OCI-LY3 (cell line): ENCODE data around the gene ADAMTS10.

Source experiments
- H2AFZ ChIP-seq: fragments of 200-600, 300-600 bp; shearing (Covaris generic); 2 replicates; pipeline ENCODE4 v1.6.0; 2014; ENCODE audit warnings: antibody characterized with exemption, low read depth, low read length
- H3K27ac ChIP-seq: fragments of 200-600, 300-600 bp; sonication (generic); 2 replicates; pipeline ENCODE4 v1.5.1; 2014; ENCODE audit warnings: mild to moderate bottlenecking, low read length, moderate library complexity, mixed read lengths
- H3K27me3 ChIP-seq: fragments of 200-600, 300-600 bp; sonication (generic); 2 replicates; pipeline ENCODE4 v1.6.1; 2014; ENCODE audit warnings: low read depth, low read length, mixed read lengths
- H3K36me3 ChIP-seq: fragments of 200-600, 300-600 bp; sonication (generic); replicated peaks from 2 replicates; pipeline ENCODE3; 2014; ENCODE audit warnings: low read depth, low read length, mixed read lengths
- H3K4me1 ChIP-seq: fragments of 300-600, 200-600 bp; sonication (generic); 2 replicates; pipeline ENCODE4 v1.6.1; 2014; ENCODE audit warnings: low read length, mixed read lengths
- H3K4me2 ChIP-seq: fragments of 200-600, 300-600 bp; sonication (generic); 2 replicates; pipeline ENCODE4 v1.6.1; 2014; ENCODE audit warnings: low read length, mixed read lengths
- H3K4me3 ChIP-seq: fragments of 300-600, 200-600 bp; sonication (generic); 2 replicates; pipeline ENCODE4 v1.5.1; 2014; ENCODE audit warnings: antibody characterized with exemption, mild to moderate bottlenecking, low read length, moderate library complexity
- H3K79me2 ChIP-seq: fragments of 300-600, 200-600 bp; shearing (Covaris generic); 2 replicates; pipeline ENCODE4 v1.6.1; 2014; ENCODE audit warnings: mild to moderate bottlenecking, low read length, mixed read lengths
- H3K9ac ChIP-seq: fragments of 300-600, 200-600 bp; shearing (Covaris generic); 2 replicates; pipeline ENCODE4 v1.6.0; 2014; ENCODE audit warnings: mild to moderate bottlenecking, low read length, moderate library complexity
- H3K9me3 ChIP-seq: fragments of 200-600, 300-600 bp; shearing (Covaris generic); 2 replicates; pipeline ENCODE4 v1.6.1; 2014; ENCODE audit warnings: low read length, mixed read lengths; ENCODE audit not compliant: insufficient read depth
- H4K20me1 ChIP-seq: fragments of 200-600, 300-600 bp; sonication (generic); 2 replicates; pipeline ENCODE4 v1.6.1; 2016; ENCODE audit warnings: low read length, mixed read lengths; ENCODE audit not compliant: insufficient read depth
- EZH2phosphoT487 ChIP-seq: fragments of 200-600 bp; shearing (Covaris generic); IDR thresholded peaks from 2 replicates; pipeline ENCODE4 v1.6.1; 2018; ENCODE audit warnings: antibody characterized with exemption, mixed run types, low read depth
- TF ChIP-seq, protein P1 (sequence below): fragments of 200-600, 300-600 bp; sonication (generic); IDR thresholded peaks from 2 replicates; pipeline ENCODE4 v1.5.1; 2014; ENCODE audit warnings: antibody characterized with exemption, low read length, low read depth

ADAMTS10 gene

GRCh38 chr19:8592231-8593009 is 18.1 kb downstream of the ADAMTS10 start:
- no peaks in the 10 kb centered on the region for H3K4me1 ChIP-seq
- TF ChIP-seq, protein P1, sequence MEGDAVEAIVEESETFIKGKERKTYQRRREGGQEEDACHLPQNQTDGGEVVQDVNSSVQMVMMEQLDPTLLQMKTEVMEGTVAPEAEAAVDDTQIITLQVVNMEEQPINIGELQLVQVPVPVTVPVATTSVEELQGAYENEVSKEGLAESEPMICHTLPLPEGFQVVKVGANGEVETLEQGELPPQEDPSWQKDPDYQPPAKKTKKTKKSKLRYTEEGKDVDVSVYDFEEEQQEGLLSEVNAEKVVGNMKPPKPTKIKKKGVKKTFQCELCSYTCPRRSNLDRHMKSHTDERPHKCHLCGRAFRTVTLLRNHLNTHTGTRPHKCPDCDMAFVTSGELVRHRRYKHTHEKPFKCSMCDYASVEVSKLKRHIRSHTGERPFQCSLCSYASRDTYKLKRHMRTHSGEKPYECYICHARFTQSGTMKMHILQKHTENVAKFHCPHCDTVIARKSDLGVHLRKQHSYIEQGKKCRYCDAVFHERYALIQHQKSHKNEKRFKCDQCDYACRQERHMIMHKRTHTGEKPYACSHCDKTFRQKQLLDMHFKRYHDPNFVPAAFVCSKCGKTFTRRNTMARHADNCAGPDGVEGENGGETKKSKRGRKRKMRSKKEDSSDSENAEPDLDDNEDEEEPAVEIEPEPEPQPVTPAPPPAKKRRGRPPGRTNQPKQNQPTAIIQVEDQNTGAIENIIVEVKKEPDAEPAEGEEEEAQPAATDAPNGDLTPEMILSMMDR = no peak
- TF ChIP-seq EZH2phosphoT487 = no peak
- H3K36me3 ChIP-seq = no peaks in the 10 kb centered on the region
- no peak overlapping the region for H3K9ac ChIP-seq
- H3K27ac ChIP-seq = no peak overlapping the region
- H3K27me3 ChIP-seq = peaks cover 3% of the 10 kb centered on the region; the same call in 1 of the 2 replicates
- H4K20me1 ChIP-seq = no peaks in the 10 kb centered on the region
- H3K79me2 ChIP-seq = no peaks in the 10 kb centered on the region
- H2AFZ ChIP-seq = no peak overlapping the region
- H3K9me3 ChIP-seq = 0 out of 2 replicates have a peak, but pooled peaks cover 4% of the 10 kb centered on the region
- H3K4me3 ChIP-seq = no peak overlapping the region
- H3K4me2 ChIP-seq = no peak overlapping the region

DNA sequence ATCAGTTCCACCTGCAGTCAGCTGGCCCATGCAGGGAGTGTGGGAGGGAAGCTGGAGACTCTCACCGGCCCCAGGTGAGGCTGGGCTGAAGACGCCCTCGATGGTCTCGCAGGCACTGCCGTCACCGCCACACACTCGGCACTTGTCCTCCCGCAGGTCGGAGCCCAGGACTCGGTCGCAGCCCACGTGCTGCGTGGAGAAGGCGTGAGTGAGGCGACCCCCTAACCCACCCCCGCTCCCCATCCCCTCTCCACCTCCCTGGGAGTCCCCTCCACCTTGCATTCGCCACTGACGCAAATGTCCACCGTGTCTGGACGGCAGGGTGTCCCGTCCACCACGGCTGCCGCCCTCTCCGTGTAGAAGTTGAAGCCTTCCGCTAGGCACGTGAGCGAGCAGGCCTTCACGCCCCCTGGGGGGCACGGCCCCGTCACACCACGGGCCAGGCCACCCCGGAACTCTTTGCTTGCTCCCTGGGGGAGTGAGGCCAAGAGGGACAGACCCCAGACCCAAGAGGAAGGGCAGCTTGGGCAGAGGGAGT is 21.3 kb downstream of the ADAMTS10 start:
- no peak overlapping the region for H3K4me3 ChIP-seq
- TF ChIP-seq EZH2phosphoT487 = no peak
- TF ChIP-seq, protein P1 = no peak
- peaks cover 3% of the 10 kb centered on the region; the same call in 1 of the 2 replicates for H3K27me3 ChIP-seq
- H3K9me3 ChIP-seq = 0 out of 2 replicates have a peak, but pooled peaks cover 4% of the 10 kb centered on the region
- no peak overlapping the region for H2AFZ ChIP-seq
- no peaks in the 10 kb centered on the region for H3K79me2 ChIP-seq
- H3K9ac ChIP-seq = no peak overlapping the region
- H4K20me1 ChIP-seq = no peaks in the 10 kb centered on the region
- H3K4me1 ChIP-seq = no peaks in the 10 kb centered on the region
- no peak overlapping the region for H3K27ac ChIP-seq
- no peaks in the 10 kb centered on the region for H3K36me3 ChIP-seq
- no peak overlapping the region for H3K4me2 ChIP-seq

GRCh38 chr19:8585894-8586750 is 24.4 kb downstream of the ADAMTS10 start:
- Histone ChIP-seq H3K79me2 (no peaks in the 10 kb centered on the region), H3K9me3 (no peaks in the 10 kb centered on the region), H3K27me3 (peaks cover 3% of the 10 kb centered on the region; the same call in 1 of the 2 replicates), H3K4me3 (no peak overlapping the region), H4K20me1 (no peaks in the 10 kb centered on the region), H3K36me3 (no peaks in the 10 kb centered on the region), H3K27ac (no peak overlapping the region), H3K4me2 (no peak overlapping the region), H3K4me1 (no peaks in the 10 kb centered on the region), H2AFZ (no peak overlapping the region), H3K9ac (no peak overlapping the region)
- TF ChIP-seq, protein P1 = peak; percentile 80
- TF ChIP-seq EZH2phosphoT487 = no peak
